A549 treated with DMSO at 1 μM for 4 hours (cell line): ENCODE data around the gene EBLN1. TPM values are rescaled to one million over a fixed set of nuclear protein-coding genes. Genes with fewer than 3 reads are reported as not detected.

Experiments used
- total RNA-seq: library from RNA; stranded (reverse); fragments of 200-300 nt; extraction: Qiagen RNA extraction; gene quantifications from 5 replicates; pipeline ENCODE4 v1.2.3, GENCODE V29; 2022; ENCODE audit warnings: low read depth

The EBLN1 gene
- total RNA-seq: 0.19 TPM in 1 of 5 replicates, not detected in the others

DNA sequence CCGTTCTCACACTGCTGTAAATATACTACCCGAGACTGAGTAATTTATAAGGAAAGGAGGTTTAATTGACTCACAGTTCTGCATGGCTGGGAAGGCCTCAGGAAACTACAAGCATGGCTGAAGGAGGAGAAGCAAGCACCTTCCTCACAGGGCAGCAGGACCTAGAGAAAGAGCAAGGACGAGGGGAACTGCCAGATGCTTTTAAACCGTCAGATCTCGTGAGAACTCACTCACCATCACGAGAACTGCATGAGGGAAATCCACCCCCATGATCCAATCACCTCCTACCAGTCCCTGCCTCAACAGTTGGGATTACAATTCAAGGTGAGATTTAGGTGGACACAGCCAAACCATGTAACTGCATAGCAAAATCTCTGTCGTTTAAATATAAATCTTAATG, at the start of gene EBLN1:
TSS of gene EBLN1 (minus strand) at position 174 of the 400 bp plus-strand sequence. CDS start 8,032 bp downstream, outside the sequence.

Other genes starting within 250 kb of the EBLN1 start
- gene DNAJC1, start 214.3 kb downstream of the EBLN1 start, total RNA-seq: 21.7 to 33.2 TPM (median 29.2 TPM) in 5 replicates
- gene COMMD3, start 98.4 kb upstream of the EBLN1 start, total RNA-seq: 47.6 to 57.0 TPM (median 51.3 TPM) in 5 replicates
- gene BMI1, start 103.1 kb upstream of the EBLN1 start, total RNA-seq: 32.6 to 49.9 TPM (median 41.1 TPM) in 5 replicates
- gene SPAG6, start 127.5 kb upstream of the EBLN1 start, total RNA-seq: not detected in 5 replicates